Measurements from ENCODE around the gene PCDHB13.
"Not testable (repeated sequence)": the region's sequence is repeated elsewhere in the genome, so short reads cannot be mapped to it uniquely, and the experiment has no call there.

The PCDHB13 gene

GRCh38 chr5:141245250-141245717 lies 31.6 kb downstream of the PCDHB13 start, which contains the start of gene PCDHB15:
Gene PCDHB15, plus strand, starts transcription at chr5:141245395. Its CDS starts 184 bp downstream, at chr5:141245579.
- H3K4me3 ChIP-seq (ENCODE audit: low read length): peak within 1 kb of the TSS; percentile 32

GRCh38 chr5:141246971-141247370 lies 33.3 kb downstream of the PCDHB13 start:
- H3K4me3 ChIP-seq (ENCODE audit: low read length); H3K9ac ChIP-seq (ENCODE audit: low read length); H3K27me3 ChIP-seq (replicated peaks; ENCODE audit: control insufficient read depth, insufficient read depth, low read length); H3K4me1 ChIP-seq (ENCODE audit: control insufficient read depth, insufficient read depth, low read length); H3K36me3 ChIP-seq (ENCODE audit: control insufficient read depth, insufficient read depth, low read length, severe bottlenecking); DNase-seq (ENCODE audit: low read depth): not testable (repeated sequence)
- H3K9me3 ChIP-seq (ENCODE audit: control insufficient read depth, low read length): peaks cover 93% of the 10 kb centered on the region

More at GRCh38 chr5:141245250-141245717, 31.6 kb downstream of the PCDHB13 start, which contains the start of gene PCDHB15:
- H3K9ac ChIP-seq (ENCODE audit: low read length): no peak within 1 kb of the TSS
- peaks cover 92% of the 10 kb centered on the region for H3K9me3 ChIP-seq (ENCODE audit: control insufficient read depth, low read length)
- H3K27me3 ChIP-seq (replicated peaks; ENCODE audit: control insufficient read depth, insufficient read depth, low read length): no peaks in the 10 kb centered on the region
- H3K36me3 ChIP-seq (ENCODE audit: control insufficient read depth, insufficient read depth, low read length, severe bottlenecking): no peaks in the 10 kb centered on the region
- no peaks in the 10 kb centered on the region for H3K4me1 ChIP-seq (ENCODE audit: control insufficient read depth, insufficient read depth, low read length)
- peak; percentile 19 for DNase-seq (ENCODE audit: low read depth)

- not testable (repeated sequence) for H3K4me1 ChIP-seq (ENCODE audit: control insufficient read depth, insufficient read depth, low read length); DNase-seq (ENCODE audit: low read depth); H3K27me3 ChIP-seq (replicated peaks; ENCODE audit: control insufficient read depth, insufficient read depth, low read length); H3K36me3 ChIP-seq (ENCODE audit: control insufficient read depth, insufficient read depth, low read length, severe bottlenecking); H3K9ac ChIP-seq (ENCODE audit: low read length)
- Histone ChIP-seq H3K9me3 (ENCODE audit: control insufficient read depth, low read length) (peaks cover 93% of the 10 kb centered on the region), H3K4me3 (ENCODE audit: low read length) (peak overlapping the region; percentile 15)
Measured at GRCh38 chr5:141247434-141247833, 33.7 kb downstream of the PCDHB13 start.

GRCh38 chr5:141250576-141250975 lies 36.9 kb downstream of the PCDHB13 start:
- Histone ChIP-seq H3K4me1 (ENCODE audit: control insufficient read depth, insufficient read depth, low read length) (no peaks in the 10 kb centered on the region), H3K4me3 (ENCODE audit: low read length) (peak overlapping the region; percentile 38), H3K36me3 (ENCODE audit: control insufficient read depth, insufficient read depth, low read length, severe bottlenecking) (no peaks in the 10 kb centered on the region), H3K9ac (ENCODE audit: low read length) (no peak overlapping the region), H3K27me3 (replicated peaks; ENCODE audit: control insufficient read depth, insufficient read depth, low read length) (no peaks in the 10 kb centered on the region), H3K9me3 (ENCODE audit: control insufficient read depth, low read length) (peaks cover 93% of the 10 kb centered on the region)
- DNase-seq (ENCODE audit: low read depth): no peak

GRCh38 chr5:141258464-141258863 lies 44.7 kb downstream of the PCDHB13 start:
- peaks cover 100% of the 10 kb centered on the region for H3K9me3 ChIP-seq (ENCODE audit: control insufficient read depth, low read length)

GRCh38 chr5:141258948-141259347 lies 45.2 kb downstream of the PCDHB13 start:
- no peaks in the 10 kb centered on the region for H3K27me3 ChIP-seq (replicated peaks; ENCODE audit: control insufficient read depth, insufficient read depth, low read length)
- DNase-seq (ENCODE audit: low read depth): no peak
- peaks cover 100% of the 10 kb centered on the region for H3K9me3 ChIP-seq (ENCODE audit: control insufficient read depth, low read length)
- H3K36me3 ChIP-seq (ENCODE audit: control insufficient read depth, insufficient read depth, low read length, severe bottlenecking): peaks cover 12% of the 10 kb centered on the region
- H3K4me3 ChIP-seq (ENCODE audit: low read length): peak overlapping the region; percentile 71
- no peaks in the 10 kb centered on the region for H3K4me1 ChIP-seq (ENCODE audit: control insufficient read depth, insufficient read depth, low read length)
- no peak overlapping the region for H3K9ac ChIP-seq (ENCODE audit: low read length)

More at GRCh38 chr5:141258464-141258863, 44.7 kb downstream of the PCDHB13 start:
- no peaks in the 10 kb centered on the region for H3K27me3 ChIP-seq (replicated peaks; ENCODE audit: control insufficient read depth, insufficient read depth, low read length)
- H3K9ac ChIP-seq (ENCODE audit: low read length): no peak overlapping the region
- H3K4me1 ChIP-seq (ENCODE audit: control insufficient read depth, insufficient read depth, low read length): no peaks in the 10 kb centered on the region
- DNase-seq (ENCODE audit: low read depth): no peak
- peak overlapping the region; percentile 71 for H3K4me3 ChIP-seq (ENCODE audit: low read length)
- peaks cover 12% of the 10 kb centered on the region for H3K36me3 ChIP-seq (ENCODE audit: control insufficient read depth, insufficient read depth, low read length, severe bottlenecking)

GRCh38 chr5:141260458-141261237 lies 46.9 kb downstream of the PCDHB13 start:
- H3K9me3 ChIP-seq (ENCODE audit: control insufficient read depth, low read length): peaks cover 100% of the 10 kb centered on the region
- H3K4me3 ChIP-seq (ENCODE audit: low read length): peak overlapping the region; percentile 71
- DNase-seq (ENCODE audit: low read depth): peak; percentile 7
- no peaks in the 10 kb centered on the region for H3K4me1 ChIP-seq (ENCODE audit: control insufficient read depth, insufficient read depth, low read length)
- H3K27me3 ChIP-seq (replicated peaks; ENCODE audit: control insufficient read depth, insufficient read depth, low read length): no peaks in the 10 kb centered on the region
- H3K9ac ChIP-seq (ENCODE audit: low read length): no peak overlapping the region
- H3K36me3 ChIP-seq (ENCODE audit: control insufficient read depth, insufficient read depth, low read length, severe bottlenecking): peaks cover 17% of the 10 kb centered on the region

- H3K9ac ChIP-seq (ENCODE audit: low read length): no peak overlapping the region
- no peak for DNase-seq (ENCODE audit: low read depth)
- H3K27me3 ChIP-seq (replicated peaks; ENCODE audit: control insufficient read depth, insufficient read depth, low read length): no peaks in the 10 kb centered on the region
- H3K4me3 ChIP-seq (ENCODE audit: low read length): peak overlapping the region; percentile 71
- no peaks in the 10 kb centered on the region for H3K4me1 ChIP-seq (ENCODE audit: control insufficient read depth, insufficient read depth, low read length)
- H3K36me3 ChIP-seq (ENCODE audit: control insufficient read depth, insufficient read depth, low read length, severe bottlenecking): peaks cover 20% of the 10 kb centered on the region
- peaks cover 100% of the 10 kb centered on the region for H3K9me3 ChIP-seq (ENCODE audit: control insufficient read depth, low read length)
Measured at GRCh38 chr5:141261238-141261546, 47.5 kb downstream of the PCDHB13 start.
